HEK293 (cell line): ENCODE results near the gene PITPNC1.
A peak's percentile ranks its signal among the peaks of the same experiment; 100 is the strongest.

ENCODE experiments used
- CTCF ChIA-PET: fragments of 350-600 bp; formaldehyde crosslinking; extraction: SDS; loops from one replicate; lab custom pipeline; 2021; ENCODE audit warnings: antibody characterized with exemption; lab: Yijun Ruan, JAX
- POLR2A ChIA-PET: fragments of 300-600 bp; formaldehyde crosslinking; extraction: SDS; loops from one replicate; lab custom pipeline; 2020; ENCODE audit warnings: antibody characterized with exemption, inconsistent platforms; lab: Yijun Ruan, JAX
- H3K27ac ChIP-seq: fragments of 200-500 bp; sonication (Bioruptor generic); 2 replicates; pipeline ENCODE4 v1.5.1; 2014; ENCODE audit warnings: low read depth, low read length, control low read depth, inconsistent platforms; ENCODE audit errors: extremely low read depth
- H3K36me3 ChIP-seq, 2 experiments: fragments of 200-500 bp in 1 of 2; sonication (Bioruptor generic) in 1 of 2; 1 replicate in 1 of 2; 2 replicates in 1 of 2; pipeline ENCODE4 v1.5.1; 2014 to 2017; ENCODE audit warnings: inconsistent platforms in 2 of 2, low read length in 2 of 2; ENCODE audit not compliant: control insufficient read depth in 2 of 2, insufficient read depth in 1 of 2
- H3K4me1 ChIP-seq: fragments of 200-500 bp; sonication (Bioruptor generic); 2 replicates; pipeline ENCODE4 v1.5.1; 2014; ENCODE audit warnings: mild to moderate bottlenecking, low read length, inconsistent platforms; ENCODE audit not compliant: control insufficient read depth, insufficient read depth
- H3K4me3 ChIP-seq: 2 replicates; pipeline ENCODE4 v1.5.1; 2011; ENCODE audit warnings: low read depth, mild to moderate bottlenecking, control low read depth, low read length, moderate library complexity
- H3K9me3 ChIP-seq: fragments of 200-500 bp; sonication (Bioruptor generic); 2 replicates; pipeline ENCODE4 v1.5.1; 2014; ENCODE audit warnings: low read depth, low read length, inconsistent platforms; ENCODE audit not compliant: control insufficient read depth, insufficient read depth
- GLIS2 ChIP-seq: fragments of 450-650 bp; formaldehyde crosslinking; IDR thresholded peaks from 2 replicates; pipeline ENCODE4 v1.5.1; 2016; ENCODE audit warnings: missing biosample characterization, missing genetic modification characterization
- SCRT1 ChIP-seq: fragments of 450-650 bp; formaldehyde crosslinking; IDR thresholded peaks from 2 replicates; pipeline ENCODE4 v1.5.1; 2016; ENCODE audit warnings: missing biosample characterization, missing genetic modification characterization, borderline replicate concordance
- SCRT2 ChIP-seq: fragments of 450-650 bp; formaldehyde crosslinking; IDR thresholded peaks from 2 replicates; pipeline ENCODE4 v1.5.1; 2016; ENCODE audit warnings: missing biosample characterization, missing genetic modification characterization
- ZBTB20 ChIP-seq: fragments of 450-650 bp; formaldehyde crosslinking; IDR thresholded peaks from 2 replicates; pipeline ENCODE4 v1.5.1; 2016; ENCODE audit warnings: missing biosample characterization, missing genetic modification characterization
- ZNF114 ChIP-seq: fragments of 450-650 bp; formaldehyde crosslinking; IDR thresholded peaks from 2 replicates; pipeline ENCODE4 v1.5.0; 2017; ENCODE audit warnings: missing biosample characterization, missing genetic modification characterization
- ZNF18 ChIP-seq: fragments of 450-650 bp; formaldehyde crosslinking; IDR thresholded peaks from 2 replicates; pipeline ENCODE4 v1.5.1; 2016; ENCODE audit warnings: missing biosample characterization, missing genetic modification characterization
- ZNF202 ChIP-seq: fragments of 450-650 bp; formaldehyde crosslinking; IDR thresholded peaks from 2 replicates; pipeline ENCODE4 v1.5.1; 2016; ENCODE audit warnings: missing biosample characterization, missing genetic modification characterization, borderline replicate concordance
- ZNF266 ChIP-seq: fragments of 450-650 bp; formaldehyde crosslinking; IDR thresholded peaks from 2 replicates; pipeline ENCODE4 v1.5.1; 2016; ENCODE audit warnings: missing biosample characterization, missing genetic modification characterization, low read depth
- ZNF280D ChIP-seq: fragments of 450-650 bp; formaldehyde crosslinking; IDR thresholded peaks from 2 replicates; pipeline ENCODE4 v1.5.1; 2016; ENCODE audit warnings: missing biosample characterization, missing genetic modification characterization
- ZNF37A ChIP-seq: fragments of 450-650 bp; IDR thresholded peaks from 2 replicates; pipeline ENCODE4 v1.5.1; 2018; ENCODE audit warnings: missing biosample characterization, missing genetic modification characterization
- ZNF391 ChIP-seq: fragments of 450-650 bp; formaldehyde crosslinking; IDR thresholded peaks from 2 replicates; pipeline ENCODE4 v1.5.1; 2016; ENCODE audit warnings: low read depth, missing biosample characterization, missing genetic modification characterization, borderline replicate concordance
- ZNF398 ChIP-seq: fragments of 450-650 bp; formaldehyde crosslinking; IDR thresholded peaks from 2 replicates; pipeline ENCODE4 v1.5.1; 2017; ENCODE audit warnings: missing biosample characterization, missing genetic modification characterization
- ZNF510 ChIP-seq: fragments of 450-650 bp; formaldehyde crosslinking; IDR thresholded peaks from 2 replicates; pipeline ENCODE4 v1.5.1; 2018; ENCODE audit warnings: mild to moderate bottlenecking, missing genetic modification characterization, missing biosample characterization; ENCODE audit not compliant: insufficient replicate concordance
- ZNF701 ChIP-seq: fragments of 450-650 bp; formaldehyde crosslinking; IDR thresholded peaks from 2 replicates; pipeline ENCODE4 v1.5.1; 2016; ENCODE audit warnings: missing biosample characterization, missing genetic modification characterization
- TF ChIP-seq, protein P1 (sequence below): fragments of 450-650 bp; formaldehyde crosslinking; IDR thresholded peaks from 2 replicates; pipeline ENCODE4 v1.5.1; 2016; ENCODE audit warnings: missing biosample characterization, missing genetic modification characterization

Gene PITPNC1

GRCh38 chr17:67733449-67733848, 356.4 kb downstream of the PITPNC1 start:
- no peak overlapping the region for H3K27ac ChIP-seq
- H3K4me3 ChIP-seq, result no peak overlapping the region
- CTCF ChIA-PET, result interaction anchor here (0.7 to 0.8 kb wide), 3 partner anchors 46 to 384 kb away, joined by 3 to 4 read pairs (median 3); no protein-coding TSS in a partner anchor
- H3K4me1 ChIP-seq, result no peaks in the 10 kb centered on the region
- no peaks in the 10 kb centered on the region for H3K9me3 ChIP-seq
- POLR2A ChIA-PET, result interaction anchor here (0.6 kb wide), 1 partner anchor 19 kb away, joined by 5 read pairs; no protein-coding TSS in a partner anchor
- peaks cover 91 to 95% of the 10 kb centered on the region in 2 experiments for H3K36me3 ChIP-seq
- no peak for TF ChIP-seq ZNF701
- TF ChIP-seq ZNF391 (tag by site-specific recombination), result no peak
- no peak for TF ChIP-seq ZNF114 (tag by site-specific recombination)
- TF ChIP-seq GLIS2 (tag by site-specific recombination), result no peak
- TF ChIP-seq, all 188 proteins: peak for 0

GRCh38 chr17:67737145-67737544, 360.1 kb downstream of the PITPNC1 start:
- ChIA-PET CTCF (interaction anchor here (0.6 kb wide), 1 partner anchor 579 kb away, joined by 4 read pairs; no protein-coding TSS in a partner anchor), POLR2A (no interaction called here)
- no peak overlapping the region for H3K27ac ChIP-seq
- peaks cover 92 to 93% of the 10 kb centered on the region in 2 experiments for H3K36me3 ChIP-seq
- H3K4me3 ChIP-seq, result no peak overlapping the region
- no peaks in the 10 kb centered on the region for H3K4me1 ChIP-seq
- no peaks in the 10 kb centered on the region for H3K9me3 ChIP-seq
- TF ChIP-seq ZNF37A (tag by site-specific recombination), result no peak
- TF ChIP-seq ZNF398, result no peak
- TF ChIP-seq ZNF202, result no peak
- no peak for TF ChIP-seq ZNF280D (tag by site-specific recombination)
- TF ChIP-seq, protein P1, sequence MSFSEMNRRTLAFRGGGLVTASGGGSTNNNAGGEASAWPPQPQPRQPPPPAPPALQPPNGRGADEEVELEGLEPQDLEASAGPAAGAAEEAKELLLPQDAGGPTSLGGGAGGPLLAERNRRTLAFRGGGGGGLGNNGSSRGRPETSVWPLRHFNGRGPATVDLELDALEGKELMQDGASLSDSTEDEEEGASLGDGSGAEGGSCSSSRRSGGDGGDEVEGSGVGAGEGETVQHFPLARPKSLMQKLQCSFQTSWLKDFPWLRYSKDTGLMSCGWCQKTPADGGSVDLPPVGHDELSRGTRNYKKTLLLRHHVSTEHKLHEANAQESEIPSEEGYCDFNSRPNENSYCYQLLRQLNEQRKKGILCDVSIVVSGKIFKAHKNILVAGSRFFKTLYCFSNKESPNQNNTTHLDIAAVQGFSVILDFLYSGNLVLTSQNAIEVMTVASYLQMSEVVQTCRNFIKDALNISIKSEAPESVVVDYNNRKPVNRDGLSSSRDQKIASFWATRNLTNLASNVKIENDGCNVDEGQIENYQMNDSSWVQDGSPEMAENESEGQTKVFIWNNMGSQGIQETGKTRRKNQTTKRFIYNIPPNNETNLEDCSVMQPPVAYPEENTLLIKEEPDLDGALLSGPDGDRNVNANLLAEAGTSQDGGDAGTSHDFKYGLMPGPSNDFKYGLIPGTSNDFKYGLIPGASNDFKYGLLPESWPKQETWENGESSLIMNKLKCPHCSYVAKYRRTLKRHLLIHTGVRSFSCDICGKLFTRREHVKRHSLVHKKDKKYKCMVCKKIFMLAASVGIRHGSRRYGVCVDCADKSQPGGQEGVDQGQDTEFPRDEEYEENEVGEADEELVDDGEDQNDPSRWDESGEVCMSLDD (tag by site-specific recombination), result no peak
- no peak for TF ChIP-seq ZNF510 (tag by site-specific recombination)

GRCh38 chr17:67742025-67742424, 364.9 kb downstream of the PITPNC1 start:
- peaks cover 88 to 90% of the 10 kb centered on the region in 2 experiments for H3K36me3 ChIP-seq

More at GRCh38 chr17:67742025-67742424, 364.9 kb downstream of the PITPNC1 start:
- TF ChIP-seq ZNF18 (tag by site-specific recombination) (no peak), SCRT2 (peak; percentile 72; the same call in 1 of the 2 replicates), ZBTB20 (tag by site-specific recombination) (no peak), ZNF266 (tag by site-specific recombination) (no peak), SCRT1 (tag by site-specific recombination) (peak; percentile 60)
- TF ChIP-seq, all 188 proteins: peak for 2
- CTCF ChIA-PET, result no interaction called here
- POLR2A ChIA-PET, result no interaction called here
- Histone ChIP-seq H3K4me1 (peaks cover 1% of the 10 kb centered on the region; the same call in 1 of the 2 replicates), H3K4me3 (no peak overlapping the region), H3K27ac (no peak overlapping the region), H3K9me3 (no peaks in the 10 kb centered on the region)
